Keratinocyte (primary cell): ENCODE data around the gene RTN4IP1.

Source experiments
- EZH2 ChIP-seq: IDR thresholded peaks from one replicate; pipeline ENCODE4 v1.6.1; 2012; ENCODE audit warnings: inconsistent platforms, mild to moderate bottlenecking, low read length, moderate library complexity
- TF ChIP-seq, protein P1 (sequence below), 3 experiments: IDR thresholded peaks in 1 of 3; conservative IDR thresholded peaks in 1 of 3; optimal IDR thresholded peaks in 1 of 3; 2 replicates in 2 of 3; 3 replicates in 1 of 3; pipeline versions ENCODE3 to v1.5.1; 2011; ENCODE audit warnings: low read length in 3 of 3, mild to moderate bottlenecking in 3 of 3, moderate library complexity in 2 of 3, control low read depth in 1 of 3, inconsistent platforms in 1 of 3; ENCODE audit not compliant: insufficient read depth in 2 of 3; ENCODE audit errors: extremely low read depth in 1 of 3

DNA sequence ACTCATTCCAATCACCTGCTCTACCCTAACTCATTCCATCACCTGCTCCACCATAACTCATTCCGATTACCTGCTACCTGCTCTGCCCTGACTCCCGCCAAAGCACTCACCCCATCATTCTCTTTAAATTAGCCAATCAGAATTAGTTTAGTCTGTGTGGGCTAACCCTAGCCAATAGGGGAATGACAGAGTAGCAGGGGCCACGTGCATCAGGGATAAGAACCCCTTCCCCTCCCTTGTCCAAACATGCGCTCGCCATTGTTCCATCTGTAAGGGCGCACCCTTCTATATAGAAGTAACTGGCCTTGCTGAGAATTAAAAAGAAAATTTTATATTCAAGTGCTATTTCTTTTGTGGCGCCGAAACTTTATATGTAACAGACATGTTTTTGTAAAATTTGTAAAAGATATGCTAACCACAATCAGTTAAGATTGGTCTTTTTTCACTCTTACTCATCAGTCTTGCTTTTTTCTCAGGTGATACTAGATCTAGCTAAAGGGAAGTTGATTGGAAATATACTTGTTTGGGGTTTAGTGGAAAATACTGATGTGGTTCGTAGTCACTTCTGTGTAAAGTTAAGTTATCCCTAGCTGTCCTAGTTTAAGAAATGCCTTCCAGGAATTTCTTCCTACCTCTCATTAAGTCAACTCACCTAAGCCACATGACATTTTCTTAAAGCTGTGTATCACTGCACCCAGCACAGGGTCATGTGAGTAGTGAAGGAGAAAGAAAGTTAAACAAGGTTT is 16.5 kb downstream of the RTN4IP1 start:
- TF ChIP-seq, protein P1, sequence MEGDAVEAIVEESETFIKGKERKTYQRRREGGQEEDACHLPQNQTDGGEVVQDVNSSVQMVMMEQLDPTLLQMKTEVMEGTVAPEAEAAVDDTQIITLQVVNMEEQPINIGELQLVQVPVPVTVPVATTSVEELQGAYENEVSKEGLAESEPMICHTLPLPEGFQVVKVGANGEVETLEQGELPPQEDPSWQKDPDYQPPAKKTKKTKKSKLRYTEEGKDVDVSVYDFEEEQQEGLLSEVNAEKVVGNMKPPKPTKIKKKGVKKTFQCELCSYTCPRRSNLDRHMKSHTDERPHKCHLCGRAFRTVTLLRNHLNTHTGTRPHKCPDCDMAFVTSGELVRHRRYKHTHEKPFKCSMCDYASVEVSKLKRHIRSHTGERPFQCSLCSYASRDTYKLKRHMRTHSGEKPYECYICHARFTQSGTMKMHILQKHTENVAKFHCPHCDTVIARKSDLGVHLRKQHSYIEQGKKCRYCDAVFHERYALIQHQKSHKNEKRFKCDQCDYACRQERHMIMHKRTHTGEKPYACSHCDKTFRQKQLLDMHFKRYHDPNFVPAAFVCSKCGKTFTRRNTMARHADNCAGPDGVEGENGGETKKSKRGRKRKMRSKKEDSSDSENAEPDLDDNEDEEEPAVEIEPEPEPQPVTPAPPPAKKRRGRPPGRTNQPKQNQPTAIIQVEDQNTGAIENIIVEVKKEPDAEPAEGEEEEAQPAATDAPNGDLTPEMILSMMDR (optimal IDR thresholded peaks at IDR 0.05 in 1 of 3, IDR thresholded peaks at IDR 0.05 in 1 of 3, conservative IDR thresholded peaks at IDR 0.05 in 1 of 3; ENCODE audit: extremely low read depth in 1 of 3, insufficient read depth in 2 of 3, low read length in 3 of 3) = no peak
- TF ChIP-seq EZH2 = no peak
